Measurements from ENCODE around the gene AVPI1.
"Not testable (repeated sequence)": the region's sequence is repeated elsewhere in the genome, so short reads cannot be mapped to it uniquely, and the experiment has no call there.

AVPI1 gene

DNA sequence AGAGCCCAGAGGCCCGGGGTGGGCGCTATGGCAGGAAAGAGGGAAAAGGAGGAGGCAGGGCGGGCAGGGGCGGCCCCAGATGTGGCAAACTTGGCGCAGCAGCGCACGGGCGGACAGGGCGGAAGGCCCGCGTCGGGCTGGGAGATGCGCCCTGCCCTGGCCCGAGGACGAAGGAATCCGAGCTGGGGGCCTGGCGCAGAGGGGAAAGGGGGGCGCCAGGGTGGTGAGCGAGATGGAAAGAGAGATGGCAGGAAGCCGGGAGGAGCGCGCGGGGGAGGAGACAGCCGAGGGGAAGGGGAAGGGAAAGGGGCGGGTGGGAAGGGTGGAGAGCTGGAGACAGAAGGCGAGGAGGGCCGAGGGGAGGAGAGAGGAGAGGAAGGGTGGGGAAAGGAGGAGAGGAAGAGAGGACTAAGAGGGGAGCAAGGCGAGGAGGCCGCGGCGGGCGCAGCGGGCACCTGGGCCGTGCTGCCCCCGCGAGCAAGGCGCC, 26.3 kb upstream of the AVPI1 start, which contains the start of gene MARVELD1:
TSS of gene MARVELD1 (plus strand) at position 392 of the 487 bp plus-strand sequence. CDS start 147 bp downstream, outside the sequence.
- DNase-seq (ENCODE audit: insufficient read length, low spot score) = peak; percentile 82
- FAIRE-seq = peak; percentile 52

DNA sequence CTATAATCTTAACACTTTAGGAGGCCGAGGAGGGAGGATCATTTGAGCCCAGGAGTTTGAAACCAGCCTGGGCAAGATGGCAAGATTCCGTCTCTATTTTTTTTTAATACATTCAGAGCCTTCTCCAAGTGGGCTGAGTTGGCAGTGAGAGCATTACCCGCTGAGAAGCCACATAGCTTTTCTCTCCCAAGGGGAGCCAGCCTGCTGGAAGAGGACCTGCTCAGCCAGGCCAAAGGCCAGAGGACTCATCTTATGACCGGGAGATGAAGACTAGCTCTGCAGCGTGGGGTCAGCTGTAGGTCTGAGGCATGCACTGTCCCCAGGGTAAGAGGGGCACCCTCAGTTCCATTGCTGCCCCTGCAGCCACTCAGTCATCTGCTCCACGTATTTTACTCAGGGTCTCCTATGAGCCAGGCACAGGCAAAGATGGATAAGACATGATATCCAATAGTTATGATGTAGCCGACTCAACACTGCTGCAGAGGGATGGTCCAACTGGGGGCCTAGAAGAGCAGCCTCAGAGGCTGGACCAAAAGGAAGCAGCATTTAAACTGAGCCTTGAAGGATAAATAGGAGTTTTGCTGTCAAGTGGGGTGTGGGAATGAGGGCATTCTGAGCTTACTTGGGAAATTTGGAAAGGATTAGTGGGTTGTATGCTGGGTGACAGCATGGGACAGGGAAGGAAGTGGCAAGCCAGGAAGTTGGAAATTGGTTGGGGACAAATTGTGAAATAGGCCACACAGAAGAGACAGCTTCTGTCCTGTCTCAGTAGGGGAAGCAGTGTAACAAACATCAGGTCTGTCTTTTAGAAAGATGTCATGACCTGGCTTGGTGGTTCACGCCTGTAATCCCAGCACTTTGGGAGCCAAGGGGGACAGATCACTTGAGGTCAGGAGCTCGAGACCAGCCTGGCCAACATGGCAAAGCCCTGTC, 24.9 kb upstream of the AVPI1 start:
- no peak for FAIRE-seq

DNA sequence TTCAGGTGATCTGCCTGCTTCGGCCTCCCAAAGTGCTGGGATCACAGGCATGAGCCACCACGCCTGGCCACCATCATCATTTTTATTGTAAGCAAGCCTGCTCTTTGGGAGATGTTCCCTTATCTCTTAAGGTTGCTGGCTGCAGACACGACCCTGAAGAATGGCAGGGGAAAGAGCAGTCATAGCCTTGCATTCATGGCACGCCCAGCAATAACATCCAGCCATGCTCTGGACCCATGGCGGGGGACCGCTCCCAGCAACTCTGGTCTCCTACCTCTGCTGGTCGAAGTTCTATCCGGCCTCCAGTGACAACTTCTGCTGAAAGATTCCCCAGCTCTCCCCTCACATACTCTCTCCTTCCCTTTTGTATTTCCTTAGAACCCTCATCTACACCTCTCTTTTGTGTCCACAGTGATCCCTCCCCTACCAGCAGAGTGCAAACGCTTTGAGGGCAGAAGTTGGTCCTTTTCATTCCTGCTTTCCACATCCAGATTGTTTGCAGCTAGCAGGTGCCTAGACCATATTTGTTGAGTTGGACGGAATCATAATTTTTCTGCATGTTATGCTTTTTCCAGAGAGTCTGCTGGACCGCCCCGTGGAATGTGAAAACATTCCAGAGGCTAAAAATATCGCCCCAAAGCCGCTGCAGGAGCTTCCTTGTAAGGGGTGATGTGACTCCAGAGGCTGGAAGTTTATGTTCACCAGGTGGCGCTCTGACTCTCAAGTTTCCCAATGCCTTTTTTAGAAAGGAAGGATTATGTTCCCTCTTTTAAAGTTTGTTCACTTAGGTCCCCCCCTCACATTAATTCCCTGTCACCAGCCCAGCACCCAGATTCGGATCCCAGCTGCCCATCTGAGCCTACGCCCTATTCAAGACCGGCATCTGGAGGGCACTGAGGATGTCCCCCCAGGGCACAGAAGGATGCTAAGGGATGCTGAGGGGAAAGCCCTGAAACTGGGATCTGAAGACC, 22.2 kb upstream of the AVPI1 start:
- FAIRE-seq (no peak), DNase-seq (ENCODE audit: insufficient read length, low spot score) (peak; percentile 63)

More for the DNA sequence above, 24.9 kb upstream of the AVPI1 start:
- DNase-seq (ENCODE audit: insufficient read length, low spot score) = no peak

DNA sequence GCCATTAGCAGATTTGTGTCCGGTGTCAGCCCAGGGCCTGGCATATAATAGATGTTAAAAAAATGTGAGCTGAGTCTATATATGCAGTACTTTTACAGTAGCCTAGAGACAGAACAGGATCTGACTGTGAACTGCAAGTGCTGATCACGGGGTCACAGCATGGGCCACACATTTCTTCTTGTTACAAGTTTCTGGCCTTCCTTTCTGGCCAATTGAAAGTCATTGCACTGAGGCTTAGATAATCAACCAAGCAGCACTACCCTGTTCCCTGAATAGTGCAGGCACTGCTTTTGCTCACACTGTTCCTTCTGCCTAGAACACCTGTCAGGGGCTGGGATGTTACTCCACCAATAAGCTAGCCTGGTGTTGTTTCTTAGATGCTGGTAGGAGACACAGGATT, 21.1 kb upstream of the AVPI1 start:
- DNase-seq (ENCODE audit: insufficient read length, low spot score) (no peak), FAIRE-seq (no peak)

DNA sequence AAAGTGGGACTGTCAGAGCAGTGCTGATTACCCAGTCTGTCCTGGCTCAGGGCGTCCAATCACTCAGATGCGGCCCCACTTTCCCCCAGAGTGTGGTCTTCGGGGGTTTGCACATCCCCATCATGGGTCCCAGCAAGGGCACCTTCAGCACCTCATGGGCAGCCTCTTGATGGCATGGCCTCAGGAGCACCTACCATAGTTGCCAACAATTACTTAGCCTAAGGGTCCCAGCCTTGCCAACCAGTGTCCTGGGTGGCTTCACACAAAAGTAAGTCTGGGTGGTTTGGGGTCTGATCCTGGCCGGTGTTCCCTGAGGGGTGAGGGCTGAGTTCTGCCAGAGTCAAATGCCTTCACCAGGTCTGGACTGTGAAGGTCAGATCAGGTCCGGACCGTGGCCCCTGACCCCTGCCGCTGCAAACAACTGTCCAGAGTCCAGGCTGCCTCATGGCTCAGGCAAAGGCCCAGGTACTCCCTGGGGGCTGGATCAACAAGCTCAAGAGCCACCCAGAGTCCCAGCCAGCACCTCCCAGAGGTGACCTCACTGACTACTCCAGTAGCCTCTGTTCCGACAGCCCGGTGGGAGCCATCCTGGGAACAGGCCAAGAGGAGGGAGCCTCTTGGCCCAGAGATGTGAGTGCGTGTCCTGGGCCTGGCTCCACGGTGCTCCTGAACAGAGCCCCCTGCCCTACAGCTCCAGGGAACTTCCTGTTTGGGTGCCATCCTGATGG, 20.3 kb upstream of the AVPI1 start:
- DNase-seq (ENCODE audit: insufficient read length, low spot score) (no peak), FAIRE-seq (no peak)

DNA sequence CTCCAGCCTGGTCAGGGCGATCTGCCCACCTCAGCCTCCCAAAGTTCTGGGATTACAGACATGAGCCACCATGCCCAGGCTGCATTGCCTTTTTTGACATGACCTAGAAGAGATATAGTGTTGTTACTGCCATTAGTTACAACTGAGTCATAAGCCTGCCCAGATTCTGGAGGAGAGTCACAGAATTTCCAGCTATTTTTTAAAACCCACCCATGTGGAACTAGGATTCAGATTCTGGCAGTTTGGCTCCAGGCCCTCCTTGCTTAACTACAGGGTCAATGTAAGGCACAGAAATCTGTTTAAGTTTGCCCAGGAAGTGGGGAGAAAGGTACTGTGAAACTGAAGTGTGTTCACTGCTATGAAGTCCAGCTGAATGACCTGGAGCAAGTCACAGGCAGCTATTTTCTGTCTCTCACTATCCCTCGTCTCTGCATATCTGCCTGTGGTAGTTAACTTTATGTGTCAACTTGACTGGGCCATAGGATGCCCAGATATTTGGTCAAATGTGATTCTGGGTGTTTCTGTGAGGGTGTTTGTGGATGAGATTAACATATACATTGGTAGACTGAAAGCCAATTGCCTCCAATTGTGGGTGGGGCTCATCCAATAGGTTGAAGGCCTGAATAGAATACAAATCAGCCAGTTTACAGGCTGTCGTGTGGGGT, 18.1 kb upstream of the AVPI1 start:
- FAIRE-seq = no peak
- no peak for DNase-seq (ENCODE audit: insufficient read length, low spot score)

DNA sequence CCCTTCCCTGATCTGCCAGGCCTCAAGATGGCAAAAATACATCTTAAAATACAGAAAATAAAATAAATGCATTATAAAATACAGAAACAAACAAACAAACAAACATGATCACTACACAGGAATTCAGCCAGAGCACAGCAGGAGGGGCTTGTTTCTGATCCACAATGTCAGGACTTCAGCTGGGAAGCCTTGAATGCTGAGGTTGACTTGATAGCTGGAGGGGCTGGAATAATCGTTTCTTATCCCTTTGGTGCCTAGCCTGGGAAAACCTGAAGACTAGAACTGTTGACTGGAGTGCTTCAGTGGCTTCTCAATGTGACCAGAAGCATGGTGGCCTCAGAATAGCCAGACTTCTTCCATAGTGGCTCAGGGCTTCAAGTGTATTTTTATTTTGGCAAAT, 17.3 kb upstream of the AVPI1 start:
- DNase-seq (ENCODE audit: insufficient read length, low spot score) = no peak
- FAIRE-seq = no peak

DNA sequence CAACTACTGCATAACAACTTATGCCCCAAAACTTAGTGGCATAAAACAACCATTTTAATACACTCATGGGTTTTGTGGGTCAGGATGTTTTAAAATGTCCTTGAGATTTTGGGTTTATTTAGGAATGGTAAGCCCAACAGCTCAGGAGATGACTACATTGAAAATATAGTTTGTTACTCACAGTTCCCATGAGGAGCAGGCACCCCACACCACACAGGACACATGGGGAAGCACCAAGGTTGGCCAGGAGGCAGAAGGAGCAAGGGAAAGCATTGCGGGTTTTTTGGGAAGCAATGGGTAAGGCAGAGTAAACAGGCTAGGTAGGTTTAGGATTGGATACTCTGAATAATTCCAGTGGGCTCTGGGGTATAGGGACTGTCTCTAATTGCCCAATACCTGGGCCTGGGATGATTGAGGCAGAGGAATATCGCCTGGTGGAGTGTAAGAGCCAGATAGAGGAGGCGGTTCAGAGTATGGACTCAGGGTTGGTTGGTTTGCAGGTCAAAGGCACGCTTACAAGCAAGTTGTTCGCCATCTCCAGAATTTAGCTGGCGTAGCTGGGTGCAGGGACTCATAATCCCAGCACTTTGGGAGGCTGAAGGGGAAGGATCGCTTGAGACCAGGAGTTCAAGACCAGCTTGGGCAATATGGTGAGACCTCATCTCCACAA, 16.5 kb upstream of the AVPI1 start:
- DNase-seq (ENCODE audit: insufficient read length, low spot score) (no peak), FAIRE-seq (no peak)

DNA sequence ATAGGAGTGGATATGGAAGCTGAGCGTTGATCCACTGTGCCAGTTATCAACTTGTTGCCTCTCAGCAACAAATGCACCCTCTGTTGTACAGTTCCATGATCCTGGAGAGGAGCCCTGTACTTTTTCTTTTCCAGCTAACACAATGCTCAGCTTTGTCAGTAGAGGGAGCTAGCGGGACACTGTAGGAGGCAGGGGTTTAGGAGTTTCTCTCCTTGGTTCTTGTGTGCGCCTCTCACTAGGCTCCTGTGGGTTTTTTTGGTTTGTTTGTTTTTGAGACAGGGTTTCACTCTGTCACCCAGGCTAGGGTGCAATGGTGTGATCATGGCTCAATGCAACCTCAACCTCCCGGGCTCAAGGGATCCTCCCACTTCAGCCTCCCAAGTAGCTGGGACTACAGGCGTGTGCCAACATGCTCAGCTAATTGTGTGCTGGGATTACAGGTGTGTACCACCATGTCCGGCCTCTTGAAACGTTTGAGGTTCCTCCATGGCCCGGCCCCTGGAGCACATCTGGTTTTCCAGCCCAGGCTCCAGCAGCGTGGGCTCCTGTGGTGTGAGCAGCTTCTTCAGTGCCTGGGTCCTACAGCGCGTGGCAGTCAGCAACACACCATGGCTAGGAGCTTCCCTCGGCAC, 14.5 kb upstream of the AVPI1 start:
- DNase-seq (ENCODE audit: insufficient read length, low spot score) (peak; percentile 82), FAIRE-seq (no peak)

DNA sequence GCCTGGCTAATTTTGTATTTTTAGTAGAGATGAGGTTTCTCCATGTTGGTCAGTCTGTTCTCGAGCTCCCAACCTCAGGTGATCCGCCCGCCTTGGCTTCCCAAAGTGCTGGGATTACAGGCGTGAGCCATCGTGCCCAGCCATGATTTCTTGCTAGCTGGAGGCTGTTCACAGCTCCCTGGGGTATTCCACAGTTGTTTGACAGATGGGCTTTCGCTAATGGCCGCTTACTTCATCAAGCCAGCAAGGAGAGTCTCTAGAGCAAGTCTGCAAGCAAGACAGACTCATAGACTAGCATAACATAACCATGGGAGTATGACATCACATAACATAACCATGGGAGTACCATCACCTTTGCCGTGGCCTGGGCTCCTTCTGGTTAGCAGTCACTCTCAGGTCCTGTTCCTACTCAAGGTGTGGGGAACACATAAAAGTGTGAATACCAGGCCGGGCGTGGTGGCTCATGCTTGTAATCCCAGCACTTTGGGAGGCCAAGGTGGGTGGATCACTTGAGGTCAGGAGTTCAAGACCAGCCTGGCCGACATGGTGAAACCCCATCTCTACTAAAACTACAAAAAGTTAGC, 11.1 kb upstream of the AVPI1 start:
- FAIRE-seq; DNase-seq (ENCODE audit: insufficient read length, low spot score): not testable (repeated sequence)

DNA sequence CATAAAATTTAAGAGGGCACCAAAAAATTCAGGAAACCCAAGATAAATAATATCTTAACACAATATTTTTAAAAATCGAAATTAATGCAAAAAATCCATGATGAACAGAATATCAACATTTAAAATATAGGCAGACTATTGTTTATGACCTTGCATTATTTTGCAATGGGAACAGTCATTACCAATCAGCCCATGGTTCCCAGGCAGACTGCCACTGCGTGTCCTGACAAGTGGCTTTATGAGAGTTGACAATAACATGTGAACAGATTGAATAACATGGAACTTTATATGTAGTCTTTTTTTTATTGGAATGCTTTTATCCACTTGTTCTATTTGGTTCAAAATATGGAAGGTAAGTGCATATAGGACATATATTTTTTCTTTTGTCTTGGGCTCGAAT, 3.1 kb upstream of the AVPI1 start:
- DNase-seq (ENCODE audit: insufficient read length, low spot score) (no peak), FAIRE-seq (no peak)

DNA sequence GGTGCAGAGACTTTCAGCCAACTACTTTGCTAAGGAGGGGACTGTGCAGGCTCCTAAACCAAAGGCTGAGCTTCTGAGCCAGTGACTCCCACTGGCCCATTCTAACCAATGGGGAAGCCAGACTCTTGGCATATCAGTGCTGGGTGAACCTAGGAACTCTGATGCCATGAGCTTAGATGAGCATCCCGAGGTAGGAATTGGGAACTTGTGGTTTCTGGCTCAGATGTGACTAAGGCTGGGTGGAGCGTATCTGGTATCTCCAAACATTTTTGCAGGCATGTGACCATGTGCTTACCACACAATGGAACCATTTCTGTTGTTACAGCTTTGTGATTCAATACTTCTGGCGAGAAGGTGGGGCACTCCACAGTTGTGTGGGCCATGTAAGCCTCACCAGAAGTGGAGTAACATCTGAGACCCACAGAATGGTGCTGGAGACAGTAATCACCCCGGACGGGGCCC, 2.5 kb upstream of the AVPI1 start:
- FAIRE-seq (peak; percentile 60), DNase-seq (ENCODE audit: insufficient read length, low spot score) (peak; percentile 72)

DNA sequence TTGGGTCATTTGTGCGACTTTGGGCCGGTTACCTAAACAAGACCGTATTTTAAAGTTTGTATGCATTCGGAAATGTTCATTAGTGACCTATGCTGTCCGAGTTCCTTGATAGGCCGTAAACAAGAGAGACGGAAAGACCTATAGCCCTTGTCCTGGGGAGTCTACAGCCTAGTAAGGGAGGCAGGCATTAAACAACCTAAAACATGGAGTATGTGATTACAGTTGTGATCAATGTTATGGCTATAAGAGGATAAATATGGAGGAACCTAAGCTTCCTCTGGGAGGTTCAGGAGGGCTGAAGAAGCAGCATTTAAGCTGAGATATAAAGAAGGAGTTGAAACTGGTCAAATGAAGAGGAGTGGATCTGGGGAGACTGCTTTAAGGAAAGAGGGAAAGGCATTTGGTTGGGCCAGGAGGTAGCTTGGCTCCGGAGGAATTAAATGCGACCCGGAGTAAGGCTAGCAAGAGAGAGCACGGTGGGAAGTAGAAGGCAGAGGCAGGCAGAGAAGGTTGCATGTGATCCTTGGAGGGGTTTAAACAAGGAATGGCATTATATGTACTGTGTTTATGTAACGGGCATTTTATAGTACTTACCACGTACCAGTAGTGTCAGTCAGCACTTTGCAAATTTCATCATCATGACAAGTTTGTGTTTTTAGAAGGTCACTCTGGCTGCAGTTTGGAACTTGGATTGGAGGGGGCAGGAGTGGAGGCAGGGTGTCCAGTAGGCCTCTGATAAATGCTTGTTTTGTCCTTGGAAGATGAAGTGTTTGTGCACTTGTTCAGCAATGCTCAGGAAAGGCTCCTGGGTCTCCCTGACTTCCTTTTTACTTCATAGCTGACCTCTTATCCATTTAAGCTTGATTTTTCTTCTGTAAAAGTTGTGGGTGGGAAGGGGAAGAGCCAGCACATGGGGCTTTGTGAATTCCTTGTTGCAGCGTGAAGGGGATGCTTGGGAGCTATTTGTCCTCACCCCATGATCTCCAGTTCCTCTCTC, 1.0 kb upstream of the AVPI1 start:
- FAIRE-seq (no peak), DNase-seq (ENCODE audit: insufficient read length, low spot score) (no peak)

DNA sequence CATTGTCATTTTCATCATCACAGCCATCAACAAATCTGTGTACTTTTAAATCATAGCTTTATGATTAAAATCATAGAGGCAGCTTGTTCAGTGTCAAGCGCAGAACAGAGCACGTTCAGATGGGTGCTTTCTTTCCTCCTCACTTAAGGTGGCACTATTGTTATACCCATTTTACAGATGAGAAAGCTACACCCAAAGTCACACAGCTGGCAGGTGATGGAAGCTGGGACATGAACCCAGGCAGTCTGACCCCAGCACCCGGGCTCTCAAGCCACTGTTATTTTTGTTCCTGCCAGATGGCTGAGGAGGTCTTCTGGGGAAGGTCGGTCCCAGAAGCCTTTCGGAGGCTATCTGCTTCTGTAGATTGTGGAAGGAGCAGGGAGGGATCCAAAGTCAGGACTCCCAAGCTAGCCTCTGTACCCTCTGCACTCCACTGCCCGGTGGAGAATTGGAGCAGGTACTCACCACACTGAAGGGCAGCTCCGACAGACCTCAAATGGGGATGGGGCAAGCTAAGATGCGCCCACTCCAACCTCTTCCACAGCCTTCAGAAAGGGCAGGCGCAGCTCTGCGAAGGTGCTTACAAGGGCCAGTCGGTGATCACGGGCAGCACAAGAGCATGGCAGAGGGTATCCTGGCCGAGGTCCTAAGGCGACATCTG, 610 bp downstream of the AVPI1 start:
- FAIRE-seq (no peak), DNase-seq (ENCODE audit: insufficient read length, low spot score) (no peak)

DNA sequence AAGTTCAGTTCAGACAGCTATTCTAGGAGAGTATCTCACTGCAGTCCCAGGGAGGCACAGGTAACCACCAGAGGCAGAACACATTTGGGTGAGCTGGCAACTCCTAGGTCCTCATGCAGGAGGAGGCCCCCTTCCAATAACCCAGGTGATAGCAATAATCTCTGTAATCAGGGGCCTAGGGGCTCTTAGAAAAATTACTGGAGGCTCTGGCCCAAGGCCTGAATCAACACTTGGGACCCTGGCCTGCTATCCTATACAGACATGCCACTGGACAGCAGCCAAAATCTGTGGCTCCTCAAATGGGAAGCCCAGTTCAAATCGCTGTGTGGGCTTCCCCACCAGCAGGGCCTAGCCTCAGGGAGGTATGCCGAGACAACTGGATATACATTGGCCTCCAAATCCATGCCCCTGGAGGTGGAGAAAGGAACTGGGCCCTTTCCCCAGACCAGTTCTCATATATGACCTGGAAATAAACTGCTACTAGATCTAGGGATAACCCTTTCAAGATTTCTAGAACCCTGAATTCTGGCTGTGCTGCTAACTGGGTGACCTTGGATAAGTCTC, 1.6 kb downstream of the AVPI1 start:
- FAIRE-seq = no peak
- DNase-seq (ENCODE audit: insufficient read length, low spot score) = peak; percentile 48

DNA sequence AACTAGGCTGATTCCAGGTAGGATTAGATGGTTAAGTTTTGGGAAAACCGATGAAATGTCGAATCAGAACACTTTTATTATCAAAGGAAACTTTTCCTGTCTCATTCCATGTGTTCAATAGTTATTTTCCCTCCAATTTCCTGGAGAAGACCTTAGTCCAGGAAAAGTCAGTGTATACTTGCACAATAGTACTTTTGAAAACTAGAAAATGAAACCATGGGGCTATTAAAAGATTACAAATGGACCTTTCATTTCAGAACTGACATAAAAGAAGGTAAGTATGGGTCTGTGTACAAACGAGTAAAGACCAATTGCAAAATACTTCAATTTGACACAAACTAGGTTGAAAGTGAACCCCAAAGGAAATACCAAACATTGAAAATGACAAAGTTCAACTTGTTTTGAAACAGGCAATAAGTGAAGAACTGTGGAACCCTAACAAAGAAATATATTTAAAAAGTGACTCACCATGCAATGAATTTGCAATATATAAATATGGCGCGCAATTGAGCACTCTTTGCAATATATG, 2.1 kb downstream of the AVPI1 start:
- no peak for FAIRE-seq
- DNase-seq (ENCODE audit: insufficient read length, low spot score) = no peak

All from HTR-8/SVneo (cell line).